Liver (tissue), 9 donors: Measurements from ENCODE around the gene CROCC2. TPM values are rescaled to one million over a fixed set of nuclear protein-coding genes. Genes with fewer than 3 reads are reported as not detected.
A peak's percentile ranks its signal among the peaks of the same experiment; 100 is the strongest.

Source experiments
- DNase-seq: peaks from one replicate; pipeline ENCODE4 v3.0.0-alpha.2; 2017; ENCODE audit warnings: low spot score
- H3K27ac ChIP-seq, 2 donors: one replicate each; pipeline ENCODE4 v1.7.0; 2013; ENCODE audit warnings: inconsistent platforms in 2 of 2, low read length in 2 of 2, control low read depth in 1 of 2, low read depth in 1 of 2, mild to moderate bottlenecking in 1 of 2
- H3K27me3 ChIP-seq, 4 donors: one replicate each; pipeline versions ENCODE4 v1.6.1 to v1.7.0; 2013; ENCODE audit warnings: low read length in 3 of 4, inconsistent platforms in 1 of 4, mild to moderate bottlenecking in 1 of 4, moderate library complexity in 1 of 4; ENCODE audit not compliant: control insufficient read depth in 4 of 4, insufficient read depth in 4 of 4
- H3K36me3 ChIP-seq, 4 donors: one replicate each; pipeline versions ENCODE4 v1.6.1 to v1.7.0; 2013; ENCODE audit warnings: low read length in 3 of 4, mild to moderate bottlenecking in 3 of 4, low read depth in 1 of 4, moderate library complexity in 1 of 4; ENCODE audit not compliant: control insufficient read depth in 4 of 4, insufficient read depth in 3 of 4
- H3K4me1 ChIP-seq, 4 donors: one replicate each; pipeline versions ENCODE4 v1.6.1 to v1.7.0; 2013; ENCODE audit warnings: low read length in 3 of 4, mild to moderate bottlenecking in 3 of 4, moderate library complexity in 1 of 4; ENCODE audit not compliant: control insufficient read depth in 4 of 4, insufficient read depth in 4 of 4
- H3K4me3 ChIP-seq, 3 donors: one replicate each; pipeline versions ENCODE4 v1.6.1 to v1.7.0; 2013; ENCODE audit warnings: low read length in 3 of 3, control low read depth in 1 of 3, low read depth in 1 of 3, mild to moderate bottlenecking in 1 of 3
- H3K9ac ChIP-seq, 2 donors: one replicate each; pipeline ENCODE4 v1.7.0; 2013; ENCODE audit warnings: low read length in 2 of 2, mild to moderate bottlenecking in 2 of 2, moderate library complexity in 2 of 2, control low read depth in 1 of 2, low read depth in 1 of 2
- H3K9me3 ChIP-seq, 4 donors: one replicate each; pipeline versions ENCODE4 v1.6.1 to v1.7.0; 2013; ENCODE audit warnings: low read length in 3 of 4; ENCODE audit not compliant: control insufficient read depth in 4 of 4
- EGR1 ChIP-seq, 2 donors: IDR thresholded peaks; 2 replicates each; pipeline ENCODE4 v1.6.1; 2016 to 2018; ENCODE audit warnings: antibody characterized with exemption in 2 of 2, low read depth in 2 of 2
- FOXA1 ChIP-seq: IDR thresholded peaks from 2 replicates; pipeline ENCODE4 v1.6.1; 2016; ENCODE audit warnings: antibody characterized with exemption
- FOXA2 ChIP-seq: IDR thresholded peaks from 2 replicates; pipeline ENCODE4 v1.6.1; 2016; ENCODE audit warnings: antibody characterized with exemption
- GABPA ChIP-seq, 2 donors: IDR thresholded peaks in 1 of 2; conservative IDR thresholded peaks in 1 of 2; 2 replicates each; pipeline ENCODE4 v1.6.1; 2016; ENCODE audit warnings: antibody characterized with exemption in 2 of 2, mild to moderate bottlenecking in 1 of 2, moderate library complexity in 1 of 2
- HNF4A ChIP-seq, 2 donors: conservative IDR thresholded peaks; 2 replicates each; pipeline ENCODE4 v1.6.1; 2016; ENCODE audit warnings: antibody characterized with exemption in 2 of 2, mild to moderate bottlenecking in 2 of 2
- HNF4G ChIP-seq: IDR thresholded peaks from 2 replicates; pipeline ENCODE4 v1.6.1; 2016; ENCODE audit warnings: antibody characterized with exemption
- JUND ChIP-seq, 2 donors: IDR thresholded peaks; 2 replicates each; pipeline ENCODE4 v1.6.1; 2016; ENCODE audit warnings: antibody characterized with exemption in 2 of 2
- NR2F2 ChIP-seq: IDR thresholded peaks from 2 replicates; pipeline ENCODE4 v1.6.1; 2016; ENCODE audit warnings: antibody characterized with exemption
- RAD21 ChIP-seq, 2 donors: IDR thresholded peaks; 2 replicates each; pipeline ENCODE4 v1.6.1; 2016; ENCODE audit warnings: antibody characterized with exemption in 2 of 2, mild to moderate bottlenecking in 2 of 2
- RXRA ChIP-seq, 2 donors: IDR thresholded peaks; 2 replicates each; pipeline ENCODE4 v1.6.1; 2017 to 2018; ENCODE audit warnings: antibody characterized with exemption in 2 of 2, mild to moderate bottlenecking in 1 of 2
- SP1 ChIP-seq: IDR thresholded peaks from 2 replicates; pipeline ENCODE4 v1.6.1; 2018; ENCODE audit warnings: antibody characterized with exemption, mild to moderate bottlenecking
- TAF1 ChIP-seq: conservative IDR thresholded peaks from 2 replicates; pipeline ENCODE4 v1.6.1; 2016; ENCODE audit warnings: antibody characterized with exemption, mild to moderate bottlenecking
- YY1 ChIP-seq: IDR thresholded peaks from 2 replicates; pipeline ENCODE4 v1.6.1; 2016; ENCODE audit warnings: antibody characterized with exemption, mild to moderate bottlenecking
- WGBS: extraction: QIAGEN DNeasy Blood & Tissue Kit; methylation state at CpG from one replicate; pipeline ENCODE4 v1.1.7; 2013; 5-methylcytosine and 5-hydroxymethylcytosine counted together
- polyA plus RNA-seq, 2 donors: library from polyadenylated mRNA; stranded (reverse) in 1 of 2; unstranded in 1 of 2; fragments of 200-250 nt in 1 of 2; fragments of >200 nt in 1 of 2; fragmentation: Nextera tagmentation in 1 of 2; extraction: Ambion mirVana in 1 of 2; gene quantifications; one replicate each; pipeline versions ENCODE4 v1.2.1 to v1.2.3, GENCODE V29; 2013 to 2015
- total RNA-seq, 2 donors: library from RNA; depleted of rRNA; stranded (reverse); fragments of >200 nt; gene quantifications; one replicate each; pipeline ENCODE4 v1.2.3, GENCODE V29; 2014
- TF ChIP-seq, protein P1 (sequence below): IDR thresholded peaks from 2 replicates; pipeline ENCODE4 v1.6.1; 2016; ENCODE audit warnings: antibody characterized with exemption
- TF ChIP-seq, protein P2 (sequence below): fragments of 150-350 bp; IDR thresholded peaks from 2 replicates; pipeline ENCODE4 v1.5.1; 2017; ENCODE audit warnings: improper control_type of control experiment, low read depth, low read length; ENCODE audit not compliant: missing input control
- TF ChIP-seq, protein P3 (sequence below): IDR thresholded peaks from 2 replicates; pipeline ENCODE4 v1.6.1; 2016; ENCODE audit warnings: antibody characterized with exemption, mild to moderate bottlenecking
- donor health status: healthy.
- donor health status: healthy.
- donor health status: healthy.
- donor health status: healthy.
- donor health status: healthy.

Gene CROCC2
- total and polyA plus RNA-seq, 4 donors, result under 0.01 to 0.13 (median 0.05) TPM

DNA sequence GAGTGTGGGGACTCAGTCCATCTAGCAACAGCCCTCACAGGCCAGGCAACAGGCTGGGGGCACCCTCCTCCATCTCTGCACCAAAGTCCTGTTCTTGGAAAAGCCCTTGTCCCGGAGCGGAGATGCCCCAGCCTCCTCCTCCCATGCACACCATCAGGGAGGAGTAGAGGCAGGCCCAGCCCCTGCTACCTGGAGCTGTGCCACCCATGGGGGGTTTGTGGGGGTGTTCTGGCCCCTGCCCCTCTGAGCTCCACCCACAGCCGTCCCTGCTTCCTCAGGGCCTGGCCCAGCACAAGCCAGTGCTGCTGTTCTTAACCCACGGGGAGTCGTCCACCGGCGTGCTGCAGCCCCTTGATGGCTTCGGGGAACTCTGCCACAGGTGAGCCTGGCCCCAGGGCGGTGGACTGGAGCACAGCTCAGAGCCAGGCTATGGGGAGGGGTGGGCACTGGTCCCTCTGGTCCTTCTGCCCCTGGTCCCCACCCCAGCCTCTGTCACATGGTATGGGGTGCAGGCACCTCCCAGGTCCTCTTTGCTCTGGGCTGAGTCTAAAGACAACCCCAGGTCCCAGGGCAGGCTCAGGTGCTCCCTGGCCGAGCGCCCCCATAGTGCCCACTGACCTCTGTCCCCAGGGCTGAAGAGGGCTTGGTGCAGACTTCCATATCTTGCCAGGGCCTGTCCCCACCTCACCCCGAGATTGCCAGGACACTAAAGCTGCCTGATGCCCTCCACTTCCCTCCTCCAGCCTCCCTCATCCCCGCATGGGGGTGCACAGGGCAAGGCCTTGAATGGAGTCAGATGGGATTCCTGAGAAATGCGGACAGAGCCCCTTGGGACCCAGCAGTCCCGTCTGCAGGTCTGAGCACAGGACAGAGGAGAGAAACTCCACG lies 34.8 kb upstream of the CROCC2 start:
- H3K27ac ChIP-seq, result peak overlapping the region in 1 of 2 donors; percentile 77
- peak overlapping the region in 1 of 2 donors; percentile 56 for H3K9ac ChIP-seq
- 41% methylated on average over 16 of the region's 16 CpGs for WGBS
- no peaks in the 10 kb centered on the region for H3K9me3 ChIP-seq
- H3K4me3 ChIP-seq, result peak overlapping the region; percentile 44 to 68 (median 60)
- peak; percentile 31 for DNase-seq
- H3K36me3 ChIP-seq, result peaks cover 0 to 18% (median 8%) of the 10 kb centered on the region in 4 donors
- no peaks in the 10 kb centered on the region for H3K27me3 ChIP-seq
- H3K4me1 ChIP-seq, result peaks cover 17 to 92% (median 73%) of the 10 kb centered on the region in 4 donors
- TF ChIP-seq TAF1 (no peak), YY1 (no peak), RXRA (IDR thresholded peaks at IDR 0.05) (peak in 1 of 2 donors; percentile 21), RAD21 (IDR thresholded peaks at IDR 0.05) (no peak), FOXA2 (no peak), FOXA1 (no peak), HNF4G (no peak), GABPA (IDR thresholded peaks at IDR 0.05 in 1 of 2, conservative IDR thresholded peaks at IDR 0.05 in 1 of 2) (no peak), HNF4A (conservative IDR thresholded peaks at IDR 0.05) (peak; percentile 20 to 47), NR2F2 (no peak), SP1 (peak; percentile 6), JUND (IDR thresholded peaks at IDR 0.05) (no peak), EGR1 (IDR thresholded peaks at IDR 0.05; ENCODE audit: low read depth in 2 of 2) (no peak)
- TF ChIP-seq, protein P1, sequence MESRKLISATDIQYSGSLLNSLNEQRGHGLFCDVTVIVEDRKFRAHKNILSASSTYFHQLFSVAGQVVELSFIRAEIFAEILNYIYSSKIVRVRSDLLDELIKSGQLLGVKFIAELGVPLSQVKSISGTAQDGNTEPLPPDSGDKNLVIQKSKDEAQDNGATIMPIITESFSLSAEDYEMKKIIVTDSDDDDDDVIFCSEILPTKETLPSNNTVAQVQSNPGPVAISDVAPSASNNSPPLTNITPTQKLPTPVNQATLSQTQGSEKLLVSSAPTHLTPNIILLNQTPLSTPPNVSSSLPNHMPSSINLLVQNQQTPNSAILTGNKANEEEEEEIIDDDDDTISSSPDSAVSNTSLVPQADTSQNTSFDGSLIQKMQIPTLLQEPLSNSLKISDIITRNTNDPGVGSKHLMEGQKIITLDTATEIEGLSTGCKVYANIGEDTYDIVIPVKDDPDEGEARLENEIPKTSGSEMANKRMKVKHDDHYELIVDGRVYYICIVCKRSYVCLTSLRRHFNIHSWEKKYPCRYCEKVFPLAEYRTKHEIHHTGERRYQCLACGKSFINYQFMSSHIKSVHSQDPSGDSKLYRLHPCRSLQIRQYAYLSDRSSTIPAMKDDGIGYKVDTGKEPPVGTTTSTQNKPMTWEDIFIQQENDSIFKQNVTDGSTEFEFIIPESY, result no peak
- TF ChIP-seq, protein P2, sequence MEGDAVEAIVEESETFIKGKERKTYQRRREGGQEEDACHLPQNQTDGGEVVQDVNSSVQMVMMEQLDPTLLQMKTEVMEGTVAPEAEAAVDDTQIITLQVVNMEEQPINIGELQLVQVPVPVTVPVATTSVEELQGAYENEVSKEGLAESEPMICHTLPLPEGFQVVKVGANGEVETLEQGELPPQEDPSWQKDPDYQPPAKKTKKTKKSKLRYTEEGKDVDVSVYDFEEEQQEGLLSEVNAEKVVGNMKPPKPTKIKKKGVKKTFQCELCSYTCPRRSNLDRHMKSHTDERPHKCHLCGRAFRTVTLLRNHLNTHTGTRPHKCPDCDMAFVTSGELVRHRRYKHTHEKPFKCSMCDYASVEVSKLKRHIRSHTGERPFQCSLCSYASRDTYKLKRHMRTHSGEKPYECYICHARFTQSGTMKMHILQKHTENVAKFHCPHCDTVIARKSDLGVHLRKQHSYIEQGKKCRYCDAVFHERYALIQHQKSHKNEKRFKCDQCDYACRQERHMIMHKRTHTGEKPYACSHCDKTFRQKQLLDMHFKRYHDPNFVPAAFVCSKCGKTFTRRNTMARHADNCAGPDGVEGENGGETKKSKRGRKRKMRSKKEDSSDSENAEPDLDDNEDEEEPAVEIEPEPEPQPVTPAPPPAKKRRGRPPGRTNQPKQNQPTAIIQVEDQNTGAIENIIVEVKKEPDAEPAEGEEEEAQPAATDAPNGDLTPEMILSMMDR, result no peak
- TF ChIP-seq, protein P3, sequence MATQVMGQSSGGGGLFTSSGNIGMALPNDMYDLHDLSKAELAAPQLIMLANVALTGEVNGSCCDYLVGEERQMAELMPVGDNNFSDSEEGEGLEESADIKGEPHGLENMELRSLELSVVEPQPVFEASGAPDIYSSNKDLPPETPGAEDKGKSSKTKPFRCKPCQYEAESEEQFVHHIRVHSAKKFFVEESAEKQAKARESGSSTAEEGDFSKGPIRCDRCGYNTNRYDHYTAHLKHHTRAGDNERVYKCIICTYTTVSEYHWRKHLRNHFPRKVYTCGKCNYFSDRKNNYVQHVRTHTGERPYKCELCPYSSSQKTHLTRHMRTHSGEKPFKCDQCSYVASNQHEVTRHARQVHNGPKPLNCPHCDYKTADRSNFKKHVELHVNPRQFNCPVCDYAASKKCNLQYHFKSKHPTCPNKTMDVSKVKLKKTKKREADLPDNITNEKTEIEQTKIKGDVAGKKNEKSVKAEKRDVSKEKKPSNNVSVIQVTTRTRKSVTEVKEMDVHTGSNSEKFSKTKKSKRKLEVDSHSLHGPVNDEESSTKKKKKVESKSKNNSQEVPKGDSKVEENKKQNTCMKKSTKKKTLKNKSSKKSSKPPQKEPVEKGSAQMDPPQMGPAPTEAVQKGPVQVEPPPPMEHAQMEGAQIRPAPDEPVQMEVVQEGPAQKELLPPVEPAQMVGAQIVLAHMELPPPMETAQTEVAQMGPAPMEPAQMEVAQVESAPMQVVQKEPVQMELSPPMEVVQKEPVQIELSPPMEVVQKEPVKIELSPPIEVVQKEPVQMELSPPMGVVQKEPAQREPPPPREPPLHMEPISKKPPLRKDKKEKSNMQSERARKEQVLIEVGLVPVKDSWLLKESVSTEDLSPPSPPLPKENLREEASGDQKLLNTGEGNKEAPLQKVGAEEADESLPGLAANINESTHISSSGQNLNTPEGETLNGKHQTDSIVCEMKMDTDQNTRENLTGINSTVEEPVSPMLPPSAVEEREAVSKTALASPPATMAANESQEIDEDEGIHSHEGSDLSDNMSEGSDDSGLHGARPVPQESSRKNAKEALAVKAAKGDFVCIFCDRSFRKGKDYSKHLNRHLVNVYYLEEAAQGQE, result no peak
